WTC11 (cell line): Measurements from ENCODE around the gene ZFP69B. TPM values are rescaled to one million over a fixed set of nuclear protein-coding genes. Genes with fewer than 3 reads are reported as not detected.

Source experiments
- AFF4 ChIP-seq: sonication (generic); formaldehyde crosslinking; IDR thresholded peaks from 2 replicates; pipeline ENCODE4 v1.8.1; 2023; ENCODE audit warnings: mild to moderate bottlenecking, missing genetic modification reagents, borderline replicate concordance
- ATF1 ChIP-seq: sonication (generic); formaldehyde crosslinking; IDR thresholded peaks from 2 replicates; pipeline ENCODE4 v1.8.1; 2023; ENCODE audit warnings: mild to moderate bottlenecking, moderate library complexity, missing genetic modification reagents
- ATF2 ChIP-seq: sonication (generic); formaldehyde crosslinking; IDR thresholded peaks from 2 replicates; pipeline ENCODE4 v1.8.1; 2022; ENCODE audit warnings: low read depth, missing genetic modification reagents, borderline replicate concordance
- ATF3 ChIP-seq: sonication (generic); formaldehyde crosslinking; conservative IDR thresholded peaks from 2 replicates; pipeline ENCODE4 v1.8.1; 2022; ENCODE audit warnings: mild to moderate bottlenecking, missing genetic modification reagents
- ATF6 ChIP-seq: sonication (generic); formaldehyde crosslinking; IDR thresholded peaks from 2 replicates; pipeline ENCODE4 v1.8.1; 2023; ENCODE audit warnings: mild to moderate bottlenecking, missing genetic modification reagents
- CREB1 ChIP-seq: sonication (generic); formaldehyde crosslinking; IDR thresholded peaks from 2 replicates; pipeline ENCODE4 v1.8.0; 2023; ENCODE audit warnings: mild to moderate bottlenecking, missing genetic modification reagents
- CREM ChIP-seq: sonication (generic); formaldehyde crosslinking; IDR thresholded peaks from 2 replicates; pipeline ENCODE4 v1.8.1; 2022; ENCODE audit warnings: mild to moderate bottlenecking, missing genetic modification reagents, moderate library complexity
- ELF4 ChIP-seq: sonication (generic); formaldehyde crosslinking; IDR thresholded peaks from 2 replicates; pipeline ENCODE4 v1.8.1; 2022; ENCODE audit warnings: low read depth, mild to moderate bottlenecking, moderate library complexity, missing genetic modification reagents
- EMX1 ChIP-seq: fragments of 250-450 bp; sonication (Bioruptor Pico); IDR thresholded peaks from 2 replicates; pipeline ENCODE4 v1.8.0; 2021; ENCODE audit warnings: mild to moderate bottlenecking
- ETV6 ChIP-seq: sonication (generic); formaldehyde crosslinking; IDR thresholded peaks from 2 replicates; pipeline ENCODE4 v1.8.1; 2022; ENCODE audit warnings: mild to moderate bottlenecking, missing genetic modification reagents
- FOXJ3 ChIP-seq: sonication (generic); formaldehyde crosslinking; IDR thresholded peaks from 2 replicates; pipeline ENCODE4 v1.9.0; 2021; ENCODE audit warnings: missing genetic modification reagents, mild to moderate bottlenecking, borderline replicate concordance
- FOXK1 ChIP-seq: sonication (generic); formaldehyde crosslinking; IDR thresholded peaks from 2 replicates; pipeline ENCODE4 v1.8.0; 2022; ENCODE audit warnings: mild to moderate bottlenecking, moderate library complexity, missing genetic modification reagents
- FOXP1 ChIP-seq: sonication (generic); formaldehyde crosslinking; IDR thresholded peaks from 2 replicates; pipeline ENCODE4 v1.8.0; 2022; ENCODE audit warnings: missing genetic modification reagents, mild to moderate bottlenecking, moderate library complexity, borderline replicate concordance
- JAZF1 ChIP-seq: fragments of 250-450 bp; sonication (Bioruptor Pico); IDR thresholded peaks from 2 replicates; pipeline ENCODE4 v1.9.0; 2021; ENCODE audit warnings: moderate library complexity, mild to moderate bottlenecking, inconsistent platforms
- JUN ChIP-seq: sonication (generic); formaldehyde crosslinking; IDR thresholded peaks from 2 replicates; pipeline ENCODE4 v1.8.0; 2023; ENCODE audit warnings: mild to moderate bottlenecking, missing genetic modification reagents
- KAT7 ChIP-seq: sonication (generic); formaldehyde crosslinking; IDR thresholded peaks from 2 replicates; pipeline ENCODE4 v1.8.1; 2023; ENCODE audit warnings: missing genetic modification reagents, mild to moderate bottlenecking, borderline replicate concordance
- MAX ChIP-seq: sonication (generic); formaldehyde crosslinking; IDR thresholded peaks from 2 replicates; pipeline ENCODE4 v1.8.0; 2022; ENCODE audit warnings: mild to moderate bottlenecking, missing genetic modification reagents
- MXD4 ChIP-seq: fragments of 250-450 bp; sonication (Bioruptor Pico); IDR thresholded peaks from 2 replicates; pipeline ENCODE4 v1.8.0; 2021; ENCODE audit warnings: mild to moderate bottlenecking, moderate library complexity, borderline replicate concordance
- NFATC4 ChIP-seq: fragments of 250-450 bp; sonication (Bioruptor Pico); IDR thresholded peaks from 2 replicates; pipeline ENCODE4 v1.9.0; 2021; ENCODE audit warnings: mild to moderate bottlenecking
- NFE2L1 ChIP-seq: sonication (generic); formaldehyde crosslinking; IDR thresholded peaks from 2 replicates; pipeline ENCODE4 v1.8.1; 2023; ENCODE audit warnings: missing genetic modification reagents
- SMAD3 ChIP-seq: sonication (generic); formaldehyde crosslinking; IDR thresholded peaks from 2 replicates; pipeline ENCODE4 v1.8.0; 2022; ENCODE audit warnings: missing genetic modification reagents, mild to moderate bottlenecking, borderline replicate concordance
- SOX15 ChIP-seq: fragments of 250-450 bp; sonication (Bioruptor Pico); IDR thresholded peaks from 2 replicates; pipeline ENCODE4 v1.9.0; 2021; ENCODE audit warnings: mild to moderate bottlenecking
- SP1 ChIP-seq: sonication (generic); formaldehyde crosslinking; conservative IDR thresholded peaks from 2 replicates; pipeline ENCODE4 v1.8.1; 2022; ENCODE audit warnings: missing genetic modification reagents
- TEAD1 ChIP-seq: sonication (generic); formaldehyde crosslinking; IDR thresholded peaks from 2 replicates; pipeline ENCODE4 v1.8.0; 2022; ENCODE audit warnings: mild to moderate bottlenecking, missing genetic modification reagents
- TP53 ChIP-seq: sonication (generic); formaldehyde crosslinking; IDR thresholded peaks from 2 replicates; pipeline ENCODE4 v1.8.1; 2023; ENCODE audit warnings: mild to moderate bottlenecking, missing genetic modification reagents
- ZBTB21 ChIP-seq: sonication (generic); formaldehyde crosslinking; IDR thresholded peaks from 2 replicates; pipeline ENCODE4 v1.8.1; 2023; ENCODE audit warnings: mild to moderate bottlenecking, missing genetic modification reagents, borderline replicate concordance
- ZBTB43 ChIP-seq: sonication (generic); formaldehyde crosslinking; IDR thresholded peaks from 2 replicates; pipeline ENCODE4 v1.8.1; 2023; ENCODE audit warnings: mild to moderate bottlenecking, missing genetic modification reagents
- ZNF219 ChIP-seq: sonication (generic); formaldehyde crosslinking; IDR thresholded peaks from 2 replicates; pipeline ENCODE4 v1.8.0; 2023; ENCODE audit warnings: missing genetic modification reagents, mild to moderate bottlenecking, borderline replicate concordance
- ZNF263 ChIP-seq: sonication (generic); formaldehyde crosslinking; IDR thresholded peaks from 2 replicates; pipeline ENCODE4 v1.8.1; 2022; ENCODE audit warnings: low read depth, mild to moderate bottlenecking, moderate library complexity, missing genetic modification reagents
- ZNF317 ChIP-seq: sonication (generic); formaldehyde crosslinking; IDR thresholded peaks from 2 replicates; pipeline ENCODE4 v1.8.1; 2023; ENCODE audit warnings: low read depth, mild to moderate bottlenecking, moderate library complexity, missing genetic modification reagents, borderline replicate concordance
- total RNA-seq: library from RNA; stranded (reverse); gene quantifications from 3 replicates; pipeline ENCODE4 v1.2.3, GENCODE V29; 2021

The ZFP69B gene
- total RNA-seq, 1 experiment from 2014 or later: 8.2 TPM

- TF ChIP-seq SP1 (CRISPR knock-in tag) (peak; percentile 82), JAZF1 (CRISPR knock-in tag) (no peak), NFE2L1 (CRISPR knock-in tag) (no peak; the same call in 1 of the 2 replicates), ZBTB21 (CRISPR knock-in tag) (no peak), ELF4 (CRISPR knock-in tag) (0 out of 2 replicates have a peak, but pooled peaks have one; percentile 69), ATF1 (CRISPR knock-in tag) (no peak), TEAD1 (CRISPR knock-in tag) (peak; percentile 70), SMAD3 (CRISPR knock-in tag) (no peak), ATF6 (CRISPR knock-in tag) (no peak), ZNF263 (CRISPR knock-in tag) (no peak), ETV6 (peak; percentile 53), JUN (CRISPR knock-in tag) (peak; percentile 75; the same call in 1 of the 2 replicates), CREM (CRISPR knock-in tag) (peak; percentile 61; the same call in 1 of the 2 replicates), SOX15 (no peak), FOXJ3 (no peak), KAT7 (CRISPR knock-in tag) (0 out of 2 replicates have a peak, but pooled peaks have one; percentile 41), ZNF317 (CRISPR knock-in tag) (0 out of 2 replicates have a peak, but pooled peaks have one; percentile 40), ATF3 (CRISPR knock-in tag) (no peak), FOXP1 (peak; percentile 82; the same call in 1 of the 2 replicates), FOXK1 (CRISPR knock-in tag) (peak; percentile 45; the same call in 1 of the 2 replicates), ZNF219 (CRISPR knock-in tag) (peak; percentile 85; the same call in 1 of the 2 replicates), ATF2 (CRISPR knock-in tag) (no peak), EMX1 (CRISPR knock-in tag) (no peak), NFATC4 (no peak), TP53 (CRISPR knock-in tag) (0 out of 2 replicates have a peak, but pooled peaks have one; percentile 27), ZBTB43 (CRISPR knock-in tag) (0 out of 2 replicates have a peak, but pooled peaks have one; percentile 31), CREB1 (CRISPR knock-in tag) (no peak; the same call in 1 of the 2 replicates), MXD4 (CRISPR knock-in tag) (no peak), AFF4 (CRISPR knock-in tag) (no peak), MAX (peak; percentile 52)
Measured at GRCh38 chr1:40476924-40477677, 26.8 kb downstream of the ZFP69B start, which contains the start of gene ZFP69 (continued).
